Measurements from ENCODE around the gene CDKN2A.
A peak's percentile ranks its signal among the peaks of the same experiment; 100 is the strongest.

The CDKN2A gene

DNA sequence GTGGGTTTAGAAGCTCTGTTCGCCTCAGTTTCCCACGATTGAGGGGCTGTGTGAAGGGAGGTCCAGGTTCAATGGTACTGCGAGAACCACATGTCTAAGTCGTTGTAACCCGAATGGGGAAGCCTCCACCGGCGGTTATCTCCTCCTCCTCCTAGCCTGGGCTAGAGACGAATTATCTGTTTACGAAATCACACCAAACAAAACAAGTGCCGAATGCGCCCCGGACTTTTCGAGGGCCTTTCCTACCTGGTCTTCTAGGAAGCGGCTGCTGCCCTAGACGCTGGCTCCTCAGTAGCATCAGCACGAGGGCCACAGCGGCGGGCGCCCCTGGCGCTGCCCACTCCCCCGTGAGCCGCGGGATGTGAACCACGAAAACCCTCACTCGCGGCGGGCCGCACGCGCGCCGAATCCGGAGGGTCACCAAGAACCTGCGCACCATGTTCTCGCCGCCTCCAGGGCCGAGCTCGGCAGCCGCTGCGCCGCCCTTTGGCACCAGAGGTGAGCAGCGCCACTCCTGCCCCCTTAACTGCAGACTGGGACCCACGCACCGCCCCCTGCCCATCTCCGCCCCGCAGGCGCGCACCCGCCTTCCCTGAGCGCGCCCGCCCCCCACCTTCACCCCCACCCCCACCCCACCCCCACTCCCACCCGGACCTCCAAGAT, at the start of gene CDKN2A:
CDKN2A (minus strand) TSS at position 500 of the 663 bp plus-strand sequence.
- Histone ChIP-seq H3K9me3 (ENCODE audit: control insufficient read depth, low read depth, low read length) (no peaks in the 10 kb centered on the region), H3K36me3 (ENCODE audit: control insufficient read depth, low read depth, low read length) (no peaks in the 10 kb centered on the region), H3K27me3 (ENCODE audit: control insufficient read depth, insufficient read depth, low read length) (peaks cover 99% of the 10 kb centered on the region), H3K27ac (ENCODE audit: low read length) (no peak within 1 kb of the TSS), H3K4me3 (ENCODE audit: low read length) (peak within 1 kb of the TSS; percentile 74), H3K4me1 (ENCODE audit: control insufficient read depth, low read depth, low read length) (peaks cover 28% of the 10 kb centered on the region), H3K9ac (ENCODE audit: low read length) (no peak within 1 kb of the TSS)

DNA sequence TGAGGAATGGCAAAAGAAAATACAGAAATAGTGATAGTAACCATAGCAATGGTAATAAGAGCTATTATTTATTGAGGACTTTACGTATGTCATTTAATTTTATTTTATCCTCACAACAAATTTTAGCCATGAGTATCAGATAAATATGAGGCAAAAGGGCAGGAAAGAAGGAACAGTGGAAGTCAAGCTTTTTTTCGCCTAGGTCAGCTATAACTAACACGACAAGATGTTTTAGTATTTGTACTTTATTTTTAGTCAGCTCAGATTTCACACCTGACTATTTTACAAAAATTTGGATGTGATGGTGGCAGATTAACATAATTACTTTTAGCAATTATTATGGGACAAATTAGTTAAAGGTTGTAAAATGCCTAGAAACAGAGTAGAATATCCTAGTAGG, 49.7 kb upstream of the CDKN2A start:
- H3K4me3 ChIP-seq (ENCODE audit: low read length) = no peak overlapping the region
- no peaks in the 10 kb centered on the region for H3K4me1 ChIP-seq (ENCODE audit: control insufficient read depth, low read depth, low read length)
- no peaks in the 10 kb centered on the region for H3K27me3 ChIP-seq (ENCODE audit: control insufficient read depth, insufficient read depth, low read length)
- no peaks in the 10 kb centered on the region for H3K9me3 ChIP-seq (ENCODE audit: control insufficient read depth, low read depth, low read length)
- H3K9ac ChIP-seq (ENCODE audit: low read length) = no peak overlapping the region
- H3K36me3 ChIP-seq (ENCODE audit: control insufficient read depth, low read depth, low read length) = no peaks in the 10 kb centered on the region
- no peak overlapping the region for H3K27ac ChIP-seq (ENCODE audit: low read length)

DNA sequence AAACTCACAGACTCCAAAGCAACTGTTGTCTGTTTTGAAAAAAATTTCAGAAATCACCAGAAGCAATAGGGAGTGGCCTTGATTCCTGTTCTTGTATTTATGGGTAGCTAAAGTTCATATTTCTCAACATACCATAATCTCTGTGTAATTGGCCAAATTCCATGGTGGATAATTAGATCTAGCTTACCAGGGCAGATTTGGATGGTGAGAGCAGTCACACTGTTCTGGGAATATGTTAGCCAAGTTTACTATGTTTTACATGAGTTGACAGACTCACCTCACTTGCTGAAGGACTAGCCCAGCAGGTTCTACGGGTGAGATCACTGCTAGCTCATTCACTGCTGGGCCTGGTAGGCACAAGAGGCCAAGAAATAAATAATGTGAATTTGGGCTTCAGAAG, 47.6 kb upstream of the CDKN2A start:
- H3K9ac ChIP-seq (ENCODE audit: low read length) = no peak overlapping the region
- no peak overlapping the region for H3K27ac ChIP-seq (ENCODE audit: low read length)
- H3K4me3 ChIP-seq (ENCODE audit: low read length) = no peak overlapping the region
- H3K27me3 ChIP-seq (ENCODE audit: control insufficient read depth, insufficient read depth, low read length) = no peaks in the 10 kb centered on the region
- H3K4me1 ChIP-seq (ENCODE audit: control insufficient read depth, low read depth, low read length) = no peaks in the 10 kb centered on the region
- H3K36me3 ChIP-seq (ENCODE audit: control insufficient read depth, low read depth, low read length) = no peaks in the 10 kb centered on the region
- no peaks in the 10 kb centered on the region for H3K9me3 ChIP-seq (ENCODE audit: control insufficient read depth, low read depth, low read length)

DNA sequence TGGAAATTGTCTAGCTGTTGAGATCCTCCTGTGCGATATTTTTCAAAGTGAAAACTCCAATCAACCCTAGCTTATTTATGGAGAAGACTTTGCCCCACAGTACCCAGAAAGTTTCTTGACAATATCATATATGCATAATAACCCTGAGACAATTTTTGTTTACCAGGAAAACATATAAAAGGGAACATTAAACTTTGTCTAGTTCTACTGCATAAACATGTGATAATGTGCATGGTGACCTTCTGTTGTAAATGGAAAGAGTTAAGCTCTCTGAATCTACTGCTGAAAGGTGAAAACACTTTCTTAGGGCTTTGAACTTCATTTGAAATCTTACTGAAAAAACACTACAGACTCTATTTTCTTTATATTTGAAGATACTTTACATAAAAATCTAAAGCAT, 47.2 kb upstream of the CDKN2A start:
- no peak overlapping the region for H3K9ac ChIP-seq (ENCODE audit: low read length)

DNA sequence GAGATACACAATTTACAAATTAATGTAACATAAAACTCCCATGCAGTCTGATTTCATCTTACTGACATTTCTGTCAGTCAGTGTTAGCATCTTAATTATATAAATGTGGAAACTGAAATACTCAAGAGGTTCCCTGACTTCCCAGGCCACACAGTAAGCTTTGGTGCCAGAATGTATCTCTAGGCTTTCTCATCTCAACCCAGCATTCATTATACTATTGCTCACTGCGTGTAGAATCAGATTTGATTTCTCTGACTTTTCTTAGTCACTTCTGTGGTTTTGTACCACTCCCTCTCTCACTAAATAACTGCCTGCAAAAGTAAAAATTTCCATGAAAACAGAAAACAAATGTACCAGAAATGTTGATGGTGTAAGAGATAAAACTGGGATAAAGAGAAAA, 46.6 kb upstream of the CDKN2A start:
- Histone ChIP-seq H3K9me3 (ENCODE audit: control insufficient read depth, low read depth, low read length) (no peaks in the 10 kb centered on the region), H3K27ac (ENCODE audit: low read length) (no peak overlapping the region), H3K27me3 (ENCODE audit: control insufficient read depth, insufficient read depth, low read length) (no peaks in the 10 kb centered on the region), H3K36me3 (ENCODE audit: control insufficient read depth, low read depth, low read length) (no peaks in the 10 kb centered on the region), H3K9ac (ENCODE audit: low read length) (no peak overlapping the region), H3K4me3 (ENCODE audit: low read length) (no peak overlapping the region), H3K4me1 (ENCODE audit: control insufficient read depth, low read depth, low read length) (no peaks in the 10 kb centered on the region)

More for the DNA sequence above, 47.2 kb upstream of the CDKN2A start:
- Histone ChIP-seq H3K4me3 (ENCODE audit: low read length) (no peak overlapping the region), H3K27me3 (ENCODE audit: control insufficient read depth, insufficient read depth, low read length) (no peaks in the 10 kb centered on the region), H3K27ac (ENCODE audit: low read length) (no peak overlapping the region), H3K36me3 (ENCODE audit: control insufficient read depth, low read depth, low read length) (no peaks in the 10 kb centered on the region), H3K4me1 (ENCODE audit: control insufficient read depth, low read depth, low read length) (no peaks in the 10 kb centered on the region), H3K9me3 (ENCODE audit: control insufficient read depth, low read depth, low read length) (no peaks in the 10 kb centered on the region)

DNA sequence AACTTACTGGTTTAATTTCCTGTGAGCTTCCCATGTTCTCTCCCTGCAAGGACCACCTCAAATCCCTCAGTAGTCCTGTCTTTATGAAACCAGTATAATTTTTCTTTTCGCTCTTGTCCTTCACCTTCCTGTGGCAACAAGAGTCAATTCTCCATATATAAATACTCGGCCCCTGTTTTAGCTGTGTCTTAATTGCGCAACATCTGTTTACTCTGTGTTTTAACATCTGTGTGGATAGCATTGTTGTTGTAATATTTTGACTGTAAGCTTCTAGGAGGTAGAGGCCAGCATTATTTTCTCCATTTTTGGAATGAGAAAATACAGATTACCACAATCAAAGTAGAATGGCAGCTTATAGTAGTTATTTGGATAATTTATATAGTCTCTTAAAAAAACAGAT, 45.1 kb upstream of the CDKN2A start:
- no peak overlapping the region for H3K4me3 ChIP-seq (ENCODE audit: low read length)
- no peak overlapping the region for H3K27ac ChIP-seq (ENCODE audit: low read length)
- H3K36me3 ChIP-seq (ENCODE audit: control insufficient read depth, low read depth, low read length) = no peaks in the 10 kb centered on the region

DNA sequence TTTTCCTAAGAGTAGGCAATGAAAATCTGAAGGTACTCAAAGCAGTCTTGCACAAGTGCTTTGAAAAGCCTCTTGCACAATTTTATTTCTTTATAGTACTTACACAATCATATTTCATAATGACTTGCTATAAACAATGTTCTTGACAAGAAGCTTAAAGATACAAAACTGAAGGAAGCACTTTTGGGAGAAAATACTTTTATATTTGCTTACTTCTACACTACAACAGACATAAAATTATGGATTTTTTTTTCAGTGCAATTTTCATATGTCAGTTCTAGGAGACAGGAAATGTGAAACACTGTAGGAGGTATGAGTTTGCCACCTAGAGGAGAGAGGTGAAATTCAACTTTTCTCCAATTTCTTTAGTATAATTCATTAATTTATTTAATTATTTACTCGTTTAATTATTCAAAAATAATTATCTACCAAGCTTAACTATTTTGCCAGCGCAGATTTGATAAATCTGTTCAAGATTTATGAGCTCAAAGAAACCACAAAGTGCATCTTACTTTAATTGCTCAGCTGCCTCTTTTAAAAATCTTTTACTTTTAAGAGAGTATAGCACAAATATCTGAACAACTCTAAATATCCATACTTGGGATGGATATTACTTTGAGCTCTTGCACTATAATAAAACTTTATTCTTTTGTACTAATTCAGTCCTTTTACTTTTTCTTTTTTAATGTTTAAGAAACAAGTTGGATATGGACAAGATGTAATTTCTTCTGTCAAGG, 43.9 kb upstream of the CDKN2A start:
- Histone ChIP-seq H3K4me1 (ENCODE audit: control insufficient read depth, low read depth, low read length) (no peaks in the 10 kb centered on the region), H3K27ac (ENCODE audit: low read length) (no peak overlapping the region), H3K9ac (ENCODE audit: low read length) (no peak overlapping the region), H3K27me3 (ENCODE audit: control insufficient read depth, insufficient read depth, low read length) (no peaks in the 10 kb centered on the region), H3K36me3 (ENCODE audit: control insufficient read depth, low read depth, low read length) (no peaks in the 10 kb centered on the region), H3K4me3 (ENCODE audit: low read length) (no peak overlapping the region), H3K9me3 (ENCODE audit: control insufficient read depth, low read depth, low read length) (no peaks in the 10 kb centered on the region)

More for the DNA sequence above, 45.1 kb upstream of the CDKN2A start:
- Histone ChIP-seq H3K27me3 (ENCODE audit: control insufficient read depth, insufficient read depth, low read length) (no peaks in the 10 kb centered on the region), H3K4me1 (ENCODE audit: control insufficient read depth, low read depth, low read length) (no peaks in the 10 kb centered on the region), H3K9ac (ENCODE audit: low read length) (no peak overlapping the region), H3K9me3 (ENCODE audit: control insufficient read depth, low read depth, low read length) (no peaks in the 10 kb centered on the region)

DNA sequence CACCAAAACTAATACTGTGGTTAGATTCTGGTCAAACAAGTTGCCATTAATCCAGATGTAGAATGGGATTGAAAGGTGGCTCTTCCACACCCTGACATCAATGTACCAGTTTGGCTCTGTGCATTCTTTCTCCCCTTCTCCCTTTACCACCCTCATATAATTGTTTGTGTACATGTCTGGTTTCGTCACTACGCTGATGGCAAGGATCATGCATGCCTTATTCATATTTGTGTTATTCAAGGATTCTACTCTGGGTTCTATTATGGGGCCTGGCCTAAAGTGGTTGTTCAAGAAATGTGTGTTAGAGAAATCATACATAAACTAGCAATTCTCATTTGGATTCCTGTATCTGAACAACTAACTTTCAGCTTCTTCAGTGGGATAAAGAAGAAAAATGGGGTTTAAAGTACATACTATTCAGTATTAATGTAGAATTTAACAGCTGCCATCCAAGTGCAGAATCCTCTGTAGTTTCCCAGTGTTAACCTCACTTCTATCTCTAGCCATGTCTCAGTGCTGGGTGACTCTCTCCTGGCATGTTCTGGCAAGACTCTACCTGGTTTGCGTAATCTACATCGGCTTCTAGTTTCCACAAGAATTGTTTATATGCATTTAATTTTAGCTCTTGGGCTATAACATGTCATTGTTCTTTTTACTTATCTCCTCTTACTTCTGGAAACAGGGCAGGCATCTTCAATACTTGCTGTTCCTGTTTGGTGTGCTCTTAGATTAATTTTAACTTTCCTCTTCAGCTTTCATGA, 42.9 kb upstream of the CDKN2A start:
- Histone ChIP-seq H3K9ac (ENCODE audit: low read length) (no peak overlapping the region), H3K4me1 (ENCODE audit: control insufficient read depth, low read depth, low read length) (no peaks in the 10 kb centered on the region), H3K27ac (ENCODE audit: low read length) (no peak overlapping the region), H3K27me3 (ENCODE audit: control insufficient read depth, insufficient read depth, low read length) (no peaks in the 10 kb centered on the region), H3K9me3 (ENCODE audit: control insufficient read depth, low read depth, low read length) (no peaks in the 10 kb centered on the region), H3K36me3 (ENCODE audit: control insufficient read depth, low read depth, low read length) (no peaks in the 10 kb centered on the region), H3K4me3 (ENCODE audit: low read length) (no peak overlapping the region)

DNA sequence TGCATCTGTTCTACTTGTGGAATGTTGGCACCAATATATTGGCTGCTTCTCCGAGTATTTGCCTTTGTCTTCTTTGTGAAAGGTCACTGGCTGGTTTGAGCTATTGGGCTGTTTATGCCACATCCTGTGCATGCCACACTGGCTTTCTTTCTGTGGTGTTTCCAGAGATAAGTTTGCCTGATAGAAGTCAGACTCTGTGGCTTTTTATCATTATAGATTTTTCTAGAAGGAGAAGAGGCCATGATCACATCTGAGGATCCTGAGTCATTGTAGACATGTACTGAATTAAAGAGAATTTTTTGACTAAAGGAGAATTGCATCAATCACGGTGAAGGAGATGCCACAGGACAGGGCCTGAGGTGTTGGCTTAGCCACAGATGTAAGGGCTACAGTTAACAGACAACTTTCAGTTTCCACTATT, 41.4 kb upstream of the CDKN2A start:
- Histone ChIP-seq H3K4me1 (ENCODE audit: control insufficient read depth, low read depth, low read length) (no peaks in the 10 kb centered on the region), H3K27ac (ENCODE audit: low read length) (no peak overlapping the region), H3K9ac (ENCODE audit: low read length) (no peak overlapping the region)

DNA sequence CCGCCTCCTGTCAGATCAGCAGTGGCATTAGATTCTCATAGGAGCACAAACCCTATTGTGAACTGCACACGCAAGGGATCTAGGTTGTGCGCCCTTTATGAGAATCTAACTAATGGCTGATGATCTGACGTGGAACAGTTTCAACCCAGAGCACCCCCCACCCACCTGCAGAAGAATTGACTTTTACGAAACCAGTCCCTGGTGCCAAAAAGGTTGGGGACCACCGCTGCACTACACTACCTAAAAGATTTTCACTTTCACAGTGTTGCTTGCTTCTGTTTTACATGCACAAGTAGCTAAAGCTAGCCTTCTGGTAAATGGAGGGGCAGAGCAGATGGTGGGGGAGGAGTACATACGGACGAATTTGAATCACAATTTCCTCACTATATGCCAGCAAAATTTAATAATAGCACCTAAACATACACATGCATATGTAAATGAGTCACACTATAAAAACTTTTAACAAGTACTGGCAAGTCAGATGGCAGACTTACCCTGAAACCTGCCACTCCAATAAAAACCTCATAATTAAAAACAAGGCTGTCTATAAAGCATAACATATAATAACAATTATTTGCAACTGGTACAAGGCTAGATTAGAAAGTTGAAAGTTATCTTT, 38.9 kb upstream of the CDKN2A start:
- no peaks in the 10 kb centered on the region for H3K36me3 ChIP-seq (ENCODE audit: control insufficient read depth, low read depth, low read length)
- H3K9ac ChIP-seq (ENCODE audit: low read length) = no peak overlapping the region
- H3K27me3 ChIP-seq (ENCODE audit: control insufficient read depth, insufficient read depth, low read length) = no peaks in the 10 kb centered on the region
- H3K4me3 ChIP-seq (ENCODE audit: low read length) = no peak overlapping the region
- no peaks in the 10 kb centered on the region for H3K4me1 ChIP-seq (ENCODE audit: control insufficient read depth, low read depth, low read length)
- H3K9me3 ChIP-seq (ENCODE audit: control insufficient read depth, low read depth, low read length) = no peaks in the 10 kb centered on the region
- no peak overlapping the region for H3K27ac ChIP-seq (ENCODE audit: low read length)

More for the DNA sequence above, 41.4 kb upstream of the CDKN2A start:
- no peaks in the 10 kb centered on the region for H3K27me3 ChIP-seq (ENCODE audit: control insufficient read depth, insufficient read depth, low read length)
- no peaks in the 10 kb centered on the region for H3K36me3 ChIP-seq (ENCODE audit: control insufficient read depth, low read depth, low read length)
- H3K9me3 ChIP-seq (ENCODE audit: control insufficient read depth, low read depth, low read length) = no peaks in the 10 kb centered on the region
- no peak overlapping the region for H3K4me3 ChIP-seq (ENCODE audit: low read length)

DNA sequence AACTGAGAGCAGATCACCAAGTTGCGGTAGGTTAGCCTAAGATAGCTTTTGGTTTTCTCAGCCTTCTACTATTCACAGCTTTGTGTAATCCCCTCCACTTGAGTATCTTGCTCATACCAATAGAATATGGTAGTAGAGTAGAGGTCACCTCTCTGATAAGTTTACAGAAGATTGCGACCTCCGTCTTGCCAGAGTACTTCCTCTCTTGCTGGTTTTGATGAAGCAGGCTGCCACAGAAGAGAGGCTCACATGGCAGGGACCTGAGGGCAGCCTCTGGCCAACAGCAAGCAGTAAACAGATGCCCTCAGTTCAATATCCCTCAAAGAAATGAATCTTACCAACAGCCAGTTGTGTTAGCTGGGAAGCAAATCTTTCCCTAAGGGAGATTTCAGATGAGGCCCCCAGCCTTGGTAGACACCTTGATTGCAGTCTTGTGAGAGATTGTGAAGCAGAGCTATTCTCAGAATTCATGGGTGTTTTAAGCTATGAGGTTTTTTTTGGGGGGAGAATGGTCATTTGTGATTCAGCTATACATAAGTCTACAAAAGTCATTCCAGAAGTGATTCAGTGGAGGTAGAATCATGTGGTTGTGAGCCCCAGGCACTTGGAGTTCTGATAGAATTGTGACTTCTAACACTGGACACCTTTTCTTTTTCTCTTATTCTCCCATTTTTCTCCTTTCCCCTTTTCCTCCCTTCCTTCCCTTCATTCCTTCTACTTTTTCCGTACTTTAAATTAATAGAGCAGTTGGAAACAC, 37.6 kb upstream of the CDKN2A start:
- Histone ChIP-seq H3K36me3 (ENCODE audit: control insufficient read depth, low read depth, low read length) (no peaks in the 10 kb centered on the region), H3K27ac (ENCODE audit: low read length) (no peak overlapping the region), H3K4me1 (ENCODE audit: control insufficient read depth, low read depth, low read length) (no peaks in the 10 kb centered on the region), H3K9ac (ENCODE audit: low read length) (no peak overlapping the region), H3K27me3 (ENCODE audit: control insufficient read depth, insufficient read depth, low read length) (no peaks in the 10 kb centered on the region), H3K4me3 (ENCODE audit: low read length) (no peak overlapping the region), H3K9me3 (ENCODE audit: control insufficient read depth, low read depth, low read length) (no peaks in the 10 kb centered on the region)
